Neural progenitor cell (in vitro differentiated cells): Measurements from ENCODE around the gene TPD52L1. TPM values are rescaled to one million over a fixed set of nuclear protein-coding genes. Genes with fewer than 3 reads are reported as not detected.

ENCODE experiments used
- DNase-seq: peaks from one replicate; pipeline ENCODE4 v3.0.0-alpha.2; 2016; ENCODE audit warnings: low spot score
- H2AFZ ChIP-seq: fragments of 200-600 bp; sonication (generic); replicated peaks from 2 replicates; pipeline ENCODE4 v1.6.1; 2016; ENCODE audit warnings: antibody characterized with exemption
- H3F3A ChIP-seq: fragments of 200-600 bp; sonication (generic); 2 replicates; pipeline ENCODE4 v1.6.1; 2016; ENCODE audit warnings: antibody characterized with exemption, low read depth
- H3K27ac ChIP-seq: fragments of 200-600 bp; sonication (generic); 2 replicates; pipeline ENCODE4 v1.5.1; 2016; ENCODE audit warnings: mild to moderate bottlenecking
- H3K27me3 ChIP-seq: fragments of 200-600 bp; sonication (generic); 2 replicates; pipeline ENCODE4 v1.6.1; 2016; ENCODE audit warnings: mild to moderate bottlenecking, moderate library complexity
- H3K36me3 ChIP-seq: fragments of 200-600 bp; sonication (generic); 2 replicates; pipeline ENCODE4 v1.5.1; 2016
- H3K4me1 ChIP-seq: fragments of 200-600 bp; sonication (generic); 2 replicates; pipeline ENCODE4 v1.6.1; 2016; ENCODE audit warnings: mixed run types
- H3K4me2 ChIP-seq: fragments of 200-600 bp; sonication (generic); 2 replicates; pipeline ENCODE4 v1.6.1; 2016
- H3K4me3 ChIP-seq: fragments of 200-600 bp; sonication (generic); 2 replicates; pipeline ENCODE4 v1.5.1; 2016
- H3K79me2 ChIP-seq: fragments of 200-600 bp; sonication (generic); 2 replicates; pipeline ENCODE4 v1.6.1; 2016; ENCODE audit warnings: low read depth
- H3K9ac ChIP-seq: fragments of 200-600 bp; sonication (generic); 2 replicates; pipeline ENCODE4 v1.6.1; 2016
- H3K9me3 ChIP-seq: fragments of 200-600 bp; sonication (generic); 2 replicates; pipeline ENCODE4 v1.5.1; 2016; ENCODE audit warnings: low read depth
- H4K20me1 ChIP-seq: fragments of 200-600 bp; sonication (generic); 2 replicates; pipeline ENCODE4 v1.6.1; 2016; ENCODE audit warnings: low read depth
- H3K27ac Mint-ChIP-seq: 3 replicates; pipeline ENCODE4 v1.8.0; 2021; ENCODE audit warnings: mixed read lengths
- H3K27me3 Mint-ChIP-seq: 2 replicates; pipeline ENCODE4 v1.8.0; 2022; ENCODE audit warnings: low read depth, mild to moderate bottlenecking, inconsistent platforms, moderate library complexity, mixed read lengths; ENCODE audit not compliant: insufficient read depth
- H3K36me3 Mint-ChIP-seq: 3 replicates; pipeline ENCODE4 v1.8.0; 2021; ENCODE audit warnings: mixed read lengths
- H3K4me1 Mint-ChIP-seq: 3 replicates; pipeline ENCODE4 v1.8.0; 2021; ENCODE audit warnings: mixed read lengths
- H3K4me3 Mint-ChIP-seq: 3 replicates; pipeline ENCODE4 v1.8.0; 2021; ENCODE audit warnings: mild to moderate bottlenecking, moderate library complexity, mixed read lengths
- H3K9me3 Mint-ChIP-seq: 3 replicates; pipeline ENCODE4 v1.8.0; 2020; ENCODE audit warnings: mixed read lengths
- EZH2 ChIP-seq: fragments of 200-600 bp; sonication (generic); IDR thresholded peaks from 2 replicates; pipeline ENCODE4 v1.6.1; 2017; ENCODE audit warnings: antibody characterized with exemption, mild to moderate bottlenecking, moderate library complexity
- EZH2phosphoT487 ChIP-seq: fragments of 200-600 bp; sonication (generic); IDR thresholded peaks from 2 replicates; pipeline ENCODE4 v1.6.1; 2017; ENCODE audit warnings: antibody characterized with exemption
- total RNA-seq: library from RNA; depleted of rRNA; stranded (reverse); fragments of >200 nt; gene quantifications from 2 replicates; pipeline ENCODE4 v1.2.3, GENCODE V29; 2015; ENCODE audit warnings: low replicate concordance
- TF ChIP-seq, protein P1 (sequence below): fragments of 200-600 bp; sonication (generic); IDR thresholded peaks from 2 replicates; pipeline ENCODE4 v1.5.1; 2017; ENCODE audit warnings: antibody characterized with exemption, mild to moderate bottlenecking

Gene TPD52L1
- total RNA-seq, 1 donor from 2014 or later: 9.5 TPM

GRCh38 chr6:125154118-125154760, 666 bp downstream of the TPD52L1 start:
- Histone ChIP-seq H3K79me2 (no peaks in the 10 kb centered on the region), H3K9ac (no peak overlapping the region), H3K27ac (no peak overlapping the region), H3F3A (no peaks in the 10 kb centered on the region), H3K9me3 (no peaks in the 10 kb centered on the region), H4K20me1 (no peaks in the 10 kb centered on the region), H3K4me3 (peak overlapping the region; percentile 62), H3K36me3 (no peaks in the 10 kb centered on the region), H3K4me2 (peak overlapping the region; percentile 98), H2AFZ (peak overlapping the region; percentile 95), H3K4me1 (no peaks in the 10 kb centered on the region), H3K27me3 (peaks cover 58% of the 10 kb centered on the region)
- no peaks in the 10 kb centered on the region for H3K36me3 Mint-ChIP-seq
- DNase-seq: peak; percentile 34
- peaks cover 5% of the 10 kb centered on the region for H3K27me3 Mint-ChIP-seq
- no peak overlapping the region for H3K27ac Mint-ChIP-seq
- peaks cover 2% of the 10 kb centered on the region for H3K4me1 Mint-ChIP-seq
- H3K9me3 Mint-ChIP-seq: no peaks in the 10 kb centered on the region
- no peak for TF ChIP-seq EZH2
- no peak for TF ChIP-seq EZH2phosphoT487
- TF ChIP-seq, protein P1, sequence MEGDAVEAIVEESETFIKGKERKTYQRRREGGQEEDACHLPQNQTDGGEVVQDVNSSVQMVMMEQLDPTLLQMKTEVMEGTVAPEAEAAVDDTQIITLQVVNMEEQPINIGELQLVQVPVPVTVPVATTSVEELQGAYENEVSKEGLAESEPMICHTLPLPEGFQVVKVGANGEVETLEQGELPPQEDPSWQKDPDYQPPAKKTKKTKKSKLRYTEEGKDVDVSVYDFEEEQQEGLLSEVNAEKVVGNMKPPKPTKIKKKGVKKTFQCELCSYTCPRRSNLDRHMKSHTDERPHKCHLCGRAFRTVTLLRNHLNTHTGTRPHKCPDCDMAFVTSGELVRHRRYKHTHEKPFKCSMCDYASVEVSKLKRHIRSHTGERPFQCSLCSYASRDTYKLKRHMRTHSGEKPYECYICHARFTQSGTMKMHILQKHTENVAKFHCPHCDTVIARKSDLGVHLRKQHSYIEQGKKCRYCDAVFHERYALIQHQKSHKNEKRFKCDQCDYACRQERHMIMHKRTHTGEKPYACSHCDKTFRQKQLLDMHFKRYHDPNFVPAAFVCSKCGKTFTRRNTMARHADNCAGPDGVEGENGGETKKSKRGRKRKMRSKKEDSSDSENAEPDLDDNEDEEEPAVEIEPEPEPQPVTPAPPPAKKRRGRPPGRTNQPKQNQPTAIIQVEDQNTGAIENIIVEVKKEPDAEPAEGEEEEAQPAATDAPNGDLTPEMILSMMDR: no peak
- peak overlapping the region; percentile 90 for H3K4me3 Mint-ChIP-seq

DNA sequence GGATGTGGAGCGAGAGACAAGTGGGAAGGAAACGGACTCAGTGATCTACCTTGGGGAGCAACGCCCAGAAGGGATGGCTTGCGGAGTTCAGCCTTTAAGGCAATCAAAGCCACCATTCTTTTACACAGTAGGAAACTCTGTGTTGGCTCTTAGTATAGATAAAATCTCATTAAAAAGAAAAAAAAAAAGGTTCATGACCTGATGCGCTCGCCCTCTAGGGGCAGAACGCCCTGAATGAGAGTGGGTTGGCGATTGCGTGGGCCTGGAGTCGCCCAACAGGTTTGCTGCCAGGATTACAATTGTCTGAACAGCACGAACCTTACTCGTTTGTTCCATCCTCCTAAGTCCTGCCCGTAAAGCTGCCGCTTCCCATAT, 1.2 kb downstream of the TPD52L1 start:
- no peaks in the 10 kb centered on the region for H3F3A ChIP-seq
- Mint-ChIP-seq H3K4me1 (peaks cover 2% of the 10 kb centered on the region), H3K9me3 (peaks cover 4% of the 10 kb centered on the region), H3K4me3 (peak overlapping the region; percentile 88), H3K27ac (no peak overlapping the region), H3K36me3 (no peaks in the 10 kb centered on the region), H3K27me3 (peaks cover 5% of the 10 kb centered on the region)
- no peaks in the 10 kb centered on the region for H3K79me2 ChIP-seq
- peak overlapping the region; percentile 62 for H3K4me3 ChIP-seq
- TF ChIP-seq, protein P1: peak; percentile 58
- no peak for TF ChIP-seq EZH2
- no peaks in the 10 kb centered on the region for H3K36me3 ChIP-seq
- DNase-seq: peak; percentile 60
- H3K27ac ChIP-seq: no peak overlapping the region
- peak overlapping the region; percentile 98 for H3K4me2 ChIP-seq
- no peaks in the 10 kb centered on the region for H3K9me3 ChIP-seq
- H3K27me3 ChIP-seq: peaks cover 58% of the 10 kb centered on the region
- no peak overlapping the region for H3K9ac ChIP-seq
- no peaks in the 10 kb centered on the region for H3K4me1 ChIP-seq
- H2AFZ ChIP-seq: peak overlapping the region; percentile 95
- no peaks in the 10 kb centered on the region for H4K20me1 ChIP-seq

DNA sequence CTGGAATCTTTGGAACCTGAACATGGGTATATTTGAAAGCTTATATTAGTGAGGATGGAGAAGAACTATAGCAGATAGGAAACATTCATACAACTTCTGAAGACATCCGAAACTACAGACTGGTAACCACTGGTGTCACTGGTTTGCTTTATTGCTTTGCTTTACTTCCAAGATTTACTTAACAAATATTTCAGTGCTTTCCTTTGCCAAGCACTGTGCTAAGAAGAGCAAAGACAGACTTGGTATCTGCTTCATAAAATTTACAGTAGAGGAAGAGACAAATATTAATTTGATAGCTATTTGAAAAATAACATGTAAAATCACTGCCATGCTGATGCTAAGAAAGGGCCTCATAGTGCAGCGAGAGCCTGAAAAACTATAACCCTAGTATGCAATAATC, 1.8 kb downstream of the TPD52L1 start:
- Mint-ChIP-seq H3K9me3 (peaks cover 7% of the 10 kb centered on the region), H3K27me3 (peaks cover 5% of the 10 kb centered on the region), H3K4me3 (peak overlapping the region; percentile 88), H3K36me3 (no peaks in the 10 kb centered on the region), H3K4me1 (peaks cover 2% of the 10 kb centered on the region), H3K27ac (no peak overlapping the region)
- Histone ChIP-seq H3K4me3 (no peak overlapping the region), H4K20me1 (no peaks in the 10 kb centered on the region), H3K9ac (no peak overlapping the region), H3K4me1 (no peaks in the 10 kb centered on the region), H3K4me2 (no peak overlapping the region), H2AFZ (no peak overlapping the region), H3F3A (no peaks in the 10 kb centered on the region), H3K36me3 (no peaks in the 10 kb centered on the region), H3K9me3 (no peaks in the 10 kb centered on the region), H3K27me3 (peaks cover 58% of the 10 kb centered on the region), H3K79me2 (no peaks in the 10 kb centered on the region), H3K27ac (no peak overlapping the region)
- DNase-seq: no peak
- TF ChIP-seq, protein P1: no peak
- TF ChIP-seq EZH2 (no peak), EZH2phosphoT487 (no peak)
